Lower leg skin (tissue), 3 donors: Measurements from ENCODE around the gene KIAA0930.

Source experiments
- POLR2A ChIP-seq, 2 donors: fragments of 450-650 bp; IDR thresholded peaks; one replicate each; pipeline ENCODE4 v1.6.1; 2016 to 2017; ENCODE audit warnings: antibody characterized with exemption in 2 of 2, mild to moderate bottlenecking in 1 of 2, moderate library complexity in 1 of 2
- TF ChIP-seq, protein P1 (sequence below), 3 donors: fragments of 450-650 bp; IDR thresholded peaks; one replicate each; pipeline ENCODE4 v1.5.1; 2016; ENCODE audit warnings: antibody characterized with exemption in 3 of 3, mild to moderate bottlenecking in 3 of 3, moderate library complexity in 2 of 3

DNA sequence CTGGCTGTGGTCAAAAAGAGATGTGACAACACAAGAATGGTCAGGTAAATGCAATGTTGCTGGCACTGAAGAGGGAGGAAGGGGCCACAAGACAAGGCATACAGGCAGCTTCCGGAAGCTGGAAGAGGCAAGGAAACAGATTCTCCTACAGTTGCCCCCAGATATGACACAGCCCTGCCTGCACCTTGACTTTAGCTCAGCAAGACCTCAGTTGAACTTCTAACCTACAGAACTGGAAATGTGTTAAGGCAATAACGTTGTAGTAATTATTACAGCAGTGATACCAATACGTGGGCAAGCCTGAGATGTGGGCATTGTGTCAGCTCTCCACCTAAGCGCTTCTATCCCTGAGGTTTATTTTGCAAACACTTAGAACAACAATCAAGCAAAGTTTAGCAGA, 4.2 kb upstream of the KIAA0930 start:
- TF ChIP-seq, protein P1, sequence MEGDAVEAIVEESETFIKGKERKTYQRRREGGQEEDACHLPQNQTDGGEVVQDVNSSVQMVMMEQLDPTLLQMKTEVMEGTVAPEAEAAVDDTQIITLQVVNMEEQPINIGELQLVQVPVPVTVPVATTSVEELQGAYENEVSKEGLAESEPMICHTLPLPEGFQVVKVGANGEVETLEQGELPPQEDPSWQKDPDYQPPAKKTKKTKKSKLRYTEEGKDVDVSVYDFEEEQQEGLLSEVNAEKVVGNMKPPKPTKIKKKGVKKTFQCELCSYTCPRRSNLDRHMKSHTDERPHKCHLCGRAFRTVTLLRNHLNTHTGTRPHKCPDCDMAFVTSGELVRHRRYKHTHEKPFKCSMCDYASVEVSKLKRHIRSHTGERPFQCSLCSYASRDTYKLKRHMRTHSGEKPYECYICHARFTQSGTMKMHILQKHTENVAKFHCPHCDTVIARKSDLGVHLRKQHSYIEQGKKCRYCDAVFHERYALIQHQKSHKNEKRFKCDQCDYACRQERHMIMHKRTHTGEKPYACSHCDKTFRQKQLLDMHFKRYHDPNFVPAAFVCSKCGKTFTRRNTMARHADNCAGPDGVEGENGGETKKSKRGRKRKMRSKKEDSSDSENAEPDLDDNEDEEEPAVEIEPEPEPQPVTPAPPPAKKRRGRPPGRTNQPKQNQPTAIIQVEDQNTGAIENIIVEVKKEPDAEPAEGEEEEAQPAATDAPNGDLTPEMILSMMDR (IDR thresholded peaks at IDR 0.05): no peak
- no peak for TF ChIP-seq POLR2A (IDR thresholded peaks at IDR 0.05)
